AG04450 (cell line): Measurements from ENCODE around the gene CALD1. TPM values are rescaled to one million over a fixed set of nuclear protein-coding genes. Genes with fewer than 3 reads are reported as not detected.

Source experiments
- CTCF ChIA-PET: fragments of 300-600, 350-600 bp; formaldehyde crosslinking; extraction: SDS; loops from one replicate; lab custom pipeline; 2022; ENCODE audit warnings: antibody characterized with exemption, inconsistent platforms; lab: Charles Lee
- POLR2A ChIA-PET: fragments of 350-600 bp; formaldehyde crosslinking; extraction: SDS; loops from one replicate; lab custom pipeline; 2021; ENCODE audit warnings: antibody characterized with exemption, inconsistent platforms; lab: Yijun Ruan, JAX
- DNase-seq: peaks from one replicate; pipeline ENCODE4 v3.0.0-alpha.2; 2011; ENCODE audit warnings: low read depth, low spot score
- H3K27ac ChIP-seq: one replicate; pipeline ENCODE4 v1.5.1; 2012; ENCODE audit warnings: low read depth, low read length, control low read depth
- H3K27me3 ChIP-seq: one replicate; pipeline ENCODE4 v1.6.0; 2012; ENCODE audit warnings: low read length; ENCODE audit not compliant: control insufficient read depth, insufficient read depth
- H3K4me3 ChIP-seq: 2 replicates; pipeline ENCODE4 v1.5.1; 2011; ENCODE audit warnings: mild to moderate bottlenecking, low read depth, low read length, control low read depth
- H3K9me3 ChIP-seq: 2 replicates; pipeline ENCODE4 v1.5.1; 2012; ENCODE audit warnings: low read length; ENCODE audit not compliant: control insufficient read depth, insufficient read depth
- polyA plus RNA-seq: library from polyadenylated mRNA; depleted of rRNA; stranded (reverse); fragments of >200 nt; gene quantifications from 2 replicates; pipeline ENCODE4 v1.2.3, GENCODE V29; 2011
- TF ChIP-seq, protein P1 (sequence below): IDR thresholded peaks from 2 replicates; pipeline ENCODE4 v1.5.1; 2011; ENCODE audit warnings: low read depth, low read length, control low read depth, inconsistent platforms

Gene CALD1
- polyA plus RNA-seq, 1 experiment: 804 TPM

DNA sequence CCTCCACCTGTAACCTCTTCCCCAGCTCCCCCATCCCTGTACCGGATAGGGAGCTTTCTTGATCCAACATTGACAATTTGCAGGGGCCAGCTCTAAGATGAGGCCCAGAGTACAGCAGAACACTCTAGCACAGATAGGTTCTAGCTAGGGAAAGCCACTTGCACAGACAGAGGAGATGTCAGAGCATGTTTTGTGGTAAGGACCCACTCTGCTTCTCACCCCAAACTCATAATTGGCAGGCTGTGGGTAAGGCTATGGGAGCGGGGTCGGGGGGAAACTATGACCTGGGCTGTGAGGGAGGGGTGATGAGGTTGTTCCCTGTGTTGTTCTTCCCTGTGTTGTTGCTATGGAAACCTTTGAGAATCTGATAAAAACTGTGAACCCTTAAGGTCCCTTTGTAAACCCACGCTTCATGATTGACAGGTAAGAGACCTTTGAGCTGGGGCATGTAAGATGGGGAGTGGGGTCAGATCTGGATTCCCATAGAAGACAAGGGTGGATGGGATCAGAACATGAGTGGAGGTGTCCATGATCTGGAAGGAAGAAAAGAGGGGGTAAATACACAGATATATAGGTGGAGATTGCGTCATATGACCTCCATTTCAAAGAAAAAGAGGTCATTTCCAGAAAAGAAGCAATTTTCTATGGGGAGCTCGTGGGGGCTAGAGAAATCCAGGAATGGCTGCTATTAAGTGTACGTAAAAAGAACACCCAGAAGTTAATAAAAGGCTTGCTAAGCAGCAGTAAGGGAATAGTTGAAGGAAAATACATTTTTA is 4.0 kb downstream of the CALD1 start:
- CTCF ChIA-PET: interaction anchor here (2.0 kb wide), 1 partner anchor 94 kb away, joined by 8 read pairs; no protein-coding TSS in a partner anchor

DNA sequence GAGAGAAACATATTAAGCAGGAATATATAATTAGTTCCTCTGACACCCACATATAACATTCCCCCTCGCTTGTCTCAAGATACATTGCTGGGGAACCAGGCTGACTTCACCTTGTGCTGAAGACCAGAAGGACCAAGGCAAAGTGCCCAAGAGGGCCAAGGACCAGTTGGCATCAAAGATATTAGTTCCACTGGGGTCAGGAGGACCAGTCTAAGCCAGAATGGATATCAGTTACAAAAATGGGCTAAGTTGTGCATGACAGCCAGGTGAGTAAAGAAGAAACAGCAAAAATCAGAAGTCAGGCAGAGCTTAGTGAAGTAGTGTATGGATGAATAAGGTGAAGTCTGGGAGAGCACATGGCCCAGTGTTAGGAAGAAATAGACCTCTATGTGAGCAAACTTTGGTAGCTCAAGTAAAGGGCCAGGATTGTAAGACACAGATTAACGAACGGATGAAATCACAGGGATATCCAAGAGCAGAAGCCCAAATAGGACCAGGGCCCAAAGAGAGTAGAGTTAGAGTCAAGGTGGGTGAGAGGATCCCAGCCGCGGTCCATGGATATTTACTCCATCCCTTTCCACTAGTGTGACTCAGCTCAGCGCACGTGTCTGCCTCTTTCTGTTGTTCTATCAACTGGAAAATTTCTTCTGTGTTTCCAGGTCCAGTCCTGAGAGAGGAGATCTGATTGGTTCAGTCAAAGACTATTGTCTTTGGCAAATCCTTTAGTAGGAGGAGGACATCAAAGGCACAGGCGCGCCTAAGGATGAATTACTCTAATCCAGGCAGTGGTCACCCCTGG is 5.0 kb downstream of the CALD1 start:
- no peak overlapping the region for H3K27ac ChIP-seq
- H3K9me3 ChIP-seq: no peaks in the 10 kb centered on the region
- POLR2A ChIA-PET: interaction anchor here (1.4 to 5.0 kb wide), 2 partner anchors 93 to 136 kb away, joined by 4 to 41 read pairs; no protein-coding TSS in a partner anchor
- H3K27me3 ChIP-seq: no peaks in the 10 kb centered on the region
- no peak for DNase-seq
- CTCF ChIA-PET: interaction anchor here (2.0 kb wide), 1 partner anchor 95 kb away, joined by 8 read pairs; no protein-coding TSS in a partner anchor
- TF ChIP-seq, protein P1, sequence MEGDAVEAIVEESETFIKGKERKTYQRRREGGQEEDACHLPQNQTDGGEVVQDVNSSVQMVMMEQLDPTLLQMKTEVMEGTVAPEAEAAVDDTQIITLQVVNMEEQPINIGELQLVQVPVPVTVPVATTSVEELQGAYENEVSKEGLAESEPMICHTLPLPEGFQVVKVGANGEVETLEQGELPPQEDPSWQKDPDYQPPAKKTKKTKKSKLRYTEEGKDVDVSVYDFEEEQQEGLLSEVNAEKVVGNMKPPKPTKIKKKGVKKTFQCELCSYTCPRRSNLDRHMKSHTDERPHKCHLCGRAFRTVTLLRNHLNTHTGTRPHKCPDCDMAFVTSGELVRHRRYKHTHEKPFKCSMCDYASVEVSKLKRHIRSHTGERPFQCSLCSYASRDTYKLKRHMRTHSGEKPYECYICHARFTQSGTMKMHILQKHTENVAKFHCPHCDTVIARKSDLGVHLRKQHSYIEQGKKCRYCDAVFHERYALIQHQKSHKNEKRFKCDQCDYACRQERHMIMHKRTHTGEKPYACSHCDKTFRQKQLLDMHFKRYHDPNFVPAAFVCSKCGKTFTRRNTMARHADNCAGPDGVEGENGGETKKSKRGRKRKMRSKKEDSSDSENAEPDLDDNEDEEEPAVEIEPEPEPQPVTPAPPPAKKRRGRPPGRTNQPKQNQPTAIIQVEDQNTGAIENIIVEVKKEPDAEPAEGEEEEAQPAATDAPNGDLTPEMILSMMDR: no peak
- no peak overlapping the region; the same call in 1 of the 2 replicates for H3K4me3 ChIP-seq

More for the DNA sequence above, 4.0 kb downstream of the CALD1 start:
- TF ChIP-seq, protein P1: no peak
- POLR2A ChIA-PET: interaction anchor here (1.0 to 5.0 kb wide), 5 partner anchors 41 to 137 kb away, joined by 3 to 41 read pairs (median 3); no protein-coding TSS in a partner anchor
- DNase-seq: no peak
- no peaks in the 10 kb centered on the region for H3K27me3 ChIP-seq
- H3K27ac ChIP-seq: no peak overlapping the region
- no peaks in the 10 kb centered on the region for H3K9me3 ChIP-seq
- H3K4me3 ChIP-seq: peak overlapping the region; percentile 71

DNA sequence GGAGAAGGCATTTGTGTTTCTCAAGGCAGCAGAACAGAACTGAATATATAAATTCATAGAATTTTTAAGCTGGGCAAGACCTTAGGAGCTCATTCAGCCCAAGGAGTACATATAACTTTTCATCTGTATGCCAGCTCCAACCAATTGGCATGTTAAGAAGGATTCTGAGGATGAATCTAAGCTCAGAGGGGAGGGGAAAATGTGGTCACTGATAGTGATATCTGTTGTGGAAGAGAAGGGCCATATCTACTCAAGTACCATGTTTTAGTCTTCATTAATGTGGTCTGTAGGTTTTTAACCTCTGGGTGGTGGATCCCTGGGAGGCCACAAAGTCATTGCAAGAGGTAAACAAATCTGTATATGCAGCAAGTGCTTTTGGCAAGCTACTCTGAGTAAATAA is 6.4 kb downstream of the CALD1 start:
- CTCF ChIA-PET: interaction anchor here (0.6 to 1.8 kb wide), 7 partner anchors 36 to 179 kb away, joined by 3 to 5 read pairs (median 3); no protein-coding TSS in a partner anchor
- no peaks in the 10 kb centered on the region for H3K27me3 ChIP-seq
- POLR2A ChIA-PET: interaction anchor here (0.6 to 5.0 kb wide), 4 partner anchors 47 to 134 kb away, joined by 3 to 41 read pairs (median 4); no protein-coding TSS in a partner anchor
- no peak overlapping the region for H3K27ac ChIP-seq
- TF ChIP-seq, protein P1: no peak
- DNase-seq: no peak
- H3K4me3 ChIP-seq: no peak overlapping the region
- no peaks in the 10 kb centered on the region for H3K9me3 ChIP-seq

DNA sequence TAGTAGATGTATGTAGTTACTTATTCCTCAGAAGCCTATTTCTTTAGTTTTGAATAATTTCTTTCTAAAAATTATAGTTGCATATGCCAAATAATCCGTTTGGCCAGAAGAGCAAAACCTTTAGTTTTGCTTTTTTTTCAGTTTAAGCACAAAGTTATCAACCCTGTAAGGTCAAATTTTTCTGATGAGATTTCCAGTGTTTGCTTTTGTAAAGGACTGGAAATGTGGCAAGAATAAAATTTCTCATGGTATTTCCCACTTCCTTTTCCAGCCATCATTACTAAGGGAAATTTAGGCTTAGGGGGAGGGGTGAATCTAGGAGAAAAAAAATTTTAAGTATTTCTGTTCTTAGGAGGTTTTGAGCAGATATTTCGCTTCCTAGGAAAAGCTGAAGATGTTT is 7.6 kb downstream of the CALD1 start:
- Histone ChIP-seq H3K9me3 (no peaks in the 10 kb centered on the region), H3K4me3 (no peak overlapping the region), H3K27ac (no peak overlapping the region), H3K27me3 (no peaks in the 10 kb centered on the region)
- POLR2A ChIA-PET: interaction anchor here (3.7 kb wide), 1 partner anchor 8 kb away, joined by 20 read pairs; the partner anchor contains the start of gene CALD1
- CTCF ChIA-PET: interaction anchor here (1.0 to 1.8 kb wide), 3 partner anchors 63 to 154 kb away, joined by 3 to 5 read pairs (median 4); no protein-coding TSS in a partner anchor
- DNase-seq: no peak
- TF ChIP-seq, protein P1: no peak
